ENCODE results near the gene TNS4.

Gene TNS4

DNA sequence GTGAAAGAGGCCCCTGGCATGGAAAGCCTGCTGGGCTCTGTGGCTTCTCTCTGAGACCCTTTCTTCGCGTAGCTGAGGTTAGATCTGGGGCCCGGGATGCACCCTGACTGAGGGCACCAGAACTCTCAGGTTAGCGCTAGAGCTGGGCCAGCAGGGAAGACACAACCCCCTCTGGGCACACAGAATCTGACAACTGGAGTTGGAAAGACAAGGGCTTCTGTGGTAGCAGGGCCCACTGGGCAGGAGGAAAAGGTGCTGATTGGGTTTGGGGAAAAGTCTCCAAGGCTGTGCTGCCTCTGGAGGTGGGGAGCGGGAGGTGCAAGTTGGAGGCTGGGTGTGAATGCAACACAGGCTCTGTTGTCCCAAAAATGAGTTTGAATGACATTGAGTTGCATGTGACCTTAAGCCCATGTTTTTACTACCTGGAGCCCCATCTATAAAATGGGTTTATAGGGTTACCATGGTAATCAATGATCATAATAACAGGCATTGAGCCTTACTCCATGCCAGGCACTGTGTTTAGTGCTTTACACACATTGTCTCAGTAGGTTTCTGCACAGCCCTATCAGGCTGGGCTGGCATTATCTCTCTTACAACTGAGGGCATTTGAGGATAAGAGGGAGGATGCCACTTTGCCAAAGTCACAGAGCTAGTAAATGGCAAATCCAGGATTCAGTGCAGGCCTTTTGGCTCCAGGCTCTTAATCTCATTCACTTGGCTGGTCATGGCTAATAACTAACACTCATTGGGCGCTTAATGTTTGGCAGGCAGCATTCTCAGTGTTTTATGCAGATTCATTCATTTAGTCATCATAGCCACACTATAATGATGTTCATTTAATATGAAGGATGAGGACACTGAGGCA lies 67.6 kb downstream of the TNS4 start:
- DNase-seq (ENCODE audit: low spot score): peak; percentile 17

GRCh38 chr17:40432864-40433528 lies 68.4 kb downstream of the TNS4 start:
- DNase-seq (ENCODE audit: low spot score): no peak

DNA sequence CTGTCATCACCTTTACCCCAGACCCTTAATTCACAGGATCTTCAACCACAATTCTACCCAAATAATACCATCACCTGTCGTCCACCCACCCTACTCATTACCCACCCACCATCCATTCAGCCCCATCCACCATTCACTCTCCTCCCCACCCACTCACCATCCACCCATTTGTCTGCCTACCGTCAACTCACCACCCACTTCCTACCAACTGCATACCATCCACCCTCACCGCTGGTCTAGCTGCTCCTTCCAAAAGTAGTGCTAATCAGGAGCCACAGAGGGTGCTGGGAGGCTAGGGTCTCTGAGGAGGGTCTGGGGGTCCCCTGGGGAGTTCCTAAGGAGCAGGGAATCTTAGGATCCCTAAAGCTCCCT lies 70.2 kb downstream of the TNS4 start:
- no peak for DNase-seq (ENCODE audit: low spot score)

GRCh38 chr17:40430272-40431230 lies 70.9 kb downstream of the TNS4 start:
- no peak for DNase-seq (ENCODE audit: low spot score)

DNA sequence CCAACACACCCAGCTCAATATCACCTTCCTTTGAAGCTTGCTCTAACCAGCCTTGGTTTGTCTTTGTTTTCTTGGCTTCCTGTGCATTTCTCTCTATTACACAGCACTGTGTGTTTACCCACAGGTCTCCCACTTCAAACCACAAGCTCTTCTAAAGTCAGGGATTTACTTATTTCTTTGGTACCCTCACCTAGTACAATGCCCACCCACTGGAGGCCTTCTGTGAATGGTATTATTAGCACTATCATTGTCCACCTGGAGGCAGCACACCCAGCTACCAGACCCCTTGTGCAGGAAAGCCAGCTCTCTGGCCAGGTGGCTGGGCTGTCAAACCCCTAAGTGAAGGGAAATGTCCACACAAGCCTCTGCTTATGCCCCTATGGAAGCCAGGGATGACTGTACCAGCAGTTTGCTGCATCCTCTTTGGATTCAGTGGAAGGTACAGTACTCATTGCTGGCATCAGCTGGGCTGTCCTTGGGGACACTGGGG lies 74.4 kb downstream of the TNS4 start:
- DNase-seq (ENCODE audit: low spot score): peak; percentile 41
